HG03558 (cell line): Measurements from ENCODE around the gene SLC6A4.

Experiments
- ATAC-seq: cut with Tn5 transposase; IDR thresholded peaks from one replicate; pipeline ENCODE4 v1.9.1; 2021; ENCODE audit warnings: moderate number of reproducible peaks; ENCODE audit not compliant: unreplicated experiment; ENCODE audit errors: extremely low read depth

Gene SLC6A4

GRCh38 chr17:30235386-30236296 is at the start of gene SLC6A4:
Gene SLC6A4, minus strand, starts transcription at chr17:30235697. Its CDS starts 13,739 bp downstream, at chr17:30221958.
- no peak for ATAC-seq

- no peak for ATAC-seq
Measured at GRCh38 chr17:30279156-30279555, 43.7 kb upstream of the SLC6A4 start.

DNA sequence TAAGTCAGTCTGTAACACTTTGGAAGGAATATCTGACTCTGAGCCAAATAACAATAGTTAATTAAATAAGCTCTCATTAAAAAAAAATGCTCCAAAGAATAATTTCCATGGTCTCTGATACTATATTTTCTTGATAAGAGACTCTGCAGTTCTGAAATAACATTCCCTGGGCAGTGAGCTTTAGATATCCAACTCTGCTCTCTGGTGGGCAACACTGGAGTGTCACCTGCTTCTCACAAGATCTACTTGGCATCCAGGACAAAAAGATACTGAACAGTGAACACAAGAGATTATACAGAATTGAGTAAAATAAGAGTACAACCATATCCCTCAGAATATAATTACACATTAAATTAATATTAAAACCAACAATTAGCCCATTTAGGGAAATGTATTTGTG is 42.5 kb upstream of the SLC6A4 start:
- no peak for ATAC-seq

DNA sequence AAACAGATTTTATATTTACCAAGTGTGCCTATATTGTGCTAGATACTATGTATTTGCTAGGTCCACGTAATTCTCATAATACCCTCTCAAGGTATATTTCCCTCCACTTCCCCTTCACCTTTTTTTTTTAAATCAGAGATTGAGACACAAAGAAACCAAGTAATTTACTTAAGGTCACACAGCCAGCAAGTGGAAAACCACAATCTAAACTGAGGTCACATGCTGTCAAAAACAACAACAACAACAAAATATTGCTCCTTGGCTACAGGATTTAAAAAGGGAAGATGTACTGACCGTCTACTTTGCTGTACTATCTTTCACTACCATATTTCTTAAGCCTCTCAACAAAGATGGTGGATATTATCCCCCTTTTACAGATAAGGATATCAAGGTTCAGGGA is 40.4 kb upstream of the SLC6A4 start:
- no peak for ATAC-seq

- ATAC-seq, result no peak
Measured at GRCh38 chr17:30274887-30275286, 39.4 kb upstream of the SLC6A4 start.

- ATAC-seq, result no peak
Measured at GRCh38 chr17:30273373-30273772, 37.9 kb upstream of the SLC6A4 start.

- no peak for ATAC-seq
Measured at GRCh38 chr17:30271102-30271501, 35.6 kb upstream of the SLC6A4 start.

DNA sequence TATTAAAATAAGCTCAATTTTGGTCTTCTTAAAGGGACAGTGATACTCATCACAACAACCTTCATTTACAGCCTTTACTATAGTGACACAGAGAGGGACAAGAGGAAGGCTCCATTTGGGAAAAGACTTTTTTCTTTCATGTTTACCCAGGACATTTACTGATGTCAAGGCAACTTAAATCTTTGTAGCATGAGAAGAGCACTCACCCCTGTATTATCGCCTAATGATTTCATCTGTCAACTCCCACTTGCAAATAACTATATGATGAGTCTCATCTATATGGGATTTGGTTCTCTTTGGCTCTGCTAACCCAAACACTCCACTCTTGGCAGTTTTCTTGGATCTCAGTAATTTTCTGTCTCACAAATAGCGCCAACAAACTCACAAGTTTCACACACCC is 32.1 kb upstream of the SLC6A4 start:
- no peak for ATAC-seq

- ATAC-seq, result no peak
Measured at GRCh38 chr17:30263552-30264333, 28.2 kb upstream of the SLC6A4 start.

GRCh38 chr17:30256756-30257506 is 21.4 kb upstream of the SLC6A4 start:
- ATAC-seq, result no peak

- no peak for ATAC-seq
Measured at GRCh38 chr17:30254150-30254549, 18.7 kb upstream of the SLC6A4 start.

DNA sequence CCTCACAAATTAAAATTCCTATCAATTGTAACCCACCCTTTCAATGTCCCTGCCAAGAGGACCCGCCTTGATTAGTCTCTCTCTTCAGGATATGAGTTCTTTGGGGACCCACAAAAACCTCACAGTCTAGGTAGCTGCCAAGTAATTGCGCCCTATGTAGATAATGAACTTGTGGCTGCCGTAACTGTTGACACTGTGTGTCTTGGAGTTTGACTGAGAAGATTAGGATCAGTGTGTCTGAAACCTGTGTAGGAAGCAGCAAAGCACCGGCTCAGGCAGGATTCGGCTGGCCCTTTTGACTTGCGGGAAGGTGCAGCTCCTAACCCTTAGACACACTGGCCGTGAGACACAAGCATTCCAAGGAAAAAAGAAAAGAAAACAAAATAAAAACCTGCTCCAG is 17.8 kb upstream of the SLC6A4 start:
- ATAC-seq, result no peak

- ATAC-seq, result no peak
Measured at GRCh38 chr17:30251931-30252330, 16.4 kb upstream of the SLC6A4 start.

DNA sequence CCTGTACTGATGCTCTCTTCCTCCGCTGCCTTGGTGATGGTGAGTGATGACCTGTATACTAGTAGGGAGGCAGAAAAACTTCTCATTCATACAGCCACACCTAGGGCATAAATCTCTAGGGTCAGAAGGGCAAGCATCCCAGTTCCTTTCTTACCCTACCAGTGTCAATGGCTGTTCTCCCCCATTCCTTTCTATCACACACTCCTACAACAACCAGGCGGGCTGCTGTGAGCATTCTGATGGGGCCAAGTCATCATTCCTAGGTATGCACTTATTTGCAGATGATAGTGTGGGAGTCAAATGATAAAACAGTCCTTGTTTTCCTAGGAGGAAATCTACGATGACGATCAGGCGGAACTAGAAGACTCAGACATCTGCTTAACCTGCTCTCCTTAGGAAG is 14.0 kb upstream of the SLC6A4 start:
- no peak for ATAC-seq

DNA sequence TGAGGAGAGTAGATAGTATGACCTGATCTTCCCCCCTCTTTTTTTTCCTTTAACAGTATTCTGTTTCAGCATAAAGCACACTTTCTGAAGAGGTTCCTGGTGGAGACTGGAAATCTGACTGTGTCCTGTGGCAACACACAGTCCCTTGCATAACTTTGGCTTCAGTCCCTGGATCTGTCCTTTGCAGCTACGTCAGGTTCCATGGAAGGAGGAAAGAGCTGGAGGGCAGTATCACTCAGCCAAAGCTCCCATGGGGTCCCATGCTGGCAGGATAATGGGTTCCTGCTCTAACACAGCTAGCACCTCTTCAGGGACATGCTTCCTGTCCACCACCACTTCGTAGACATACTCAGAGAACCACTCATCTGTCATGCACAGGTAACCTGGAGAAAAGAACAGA is 13.3 kb upstream of the SLC6A4 start:
- ATAC-seq, result no peak

- ATAC-seq, result no peak
Measured at GRCh38 chr17:30246460-30246859, 11.0 kb upstream of the SLC6A4 start.

GRCh38 chr17:30244853-30245385 is 9.4 kb upstream of the SLC6A4 start:
- no peak for ATAC-seq

DNA sequence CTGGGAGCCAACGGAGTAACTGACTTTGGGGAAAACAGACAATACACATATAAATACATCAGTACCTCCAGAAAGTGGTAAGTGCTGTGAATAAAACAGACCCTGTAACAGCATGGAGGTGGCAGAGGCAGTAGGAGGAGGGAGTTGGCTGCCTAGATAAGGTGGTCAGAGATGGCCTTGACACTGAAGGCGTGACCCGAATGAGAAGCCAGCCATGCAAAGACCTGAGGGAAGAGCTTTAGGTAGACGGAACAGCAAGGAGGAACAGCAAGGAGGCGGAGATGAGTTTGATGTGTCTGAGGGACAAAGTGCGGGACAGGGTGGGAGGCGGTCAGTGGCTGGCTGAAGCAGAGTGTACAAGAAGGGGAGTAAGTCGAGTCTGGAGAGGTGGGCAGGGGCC is 8.1 kb upstream of the SLC6A4 start:
- ATAC-seq, result no peak

- ATAC-seq, result no peak
Measured at GRCh38 chr17:30243002-30243401, 7.5 kb upstream of the SLC6A4 start.

DNA sequence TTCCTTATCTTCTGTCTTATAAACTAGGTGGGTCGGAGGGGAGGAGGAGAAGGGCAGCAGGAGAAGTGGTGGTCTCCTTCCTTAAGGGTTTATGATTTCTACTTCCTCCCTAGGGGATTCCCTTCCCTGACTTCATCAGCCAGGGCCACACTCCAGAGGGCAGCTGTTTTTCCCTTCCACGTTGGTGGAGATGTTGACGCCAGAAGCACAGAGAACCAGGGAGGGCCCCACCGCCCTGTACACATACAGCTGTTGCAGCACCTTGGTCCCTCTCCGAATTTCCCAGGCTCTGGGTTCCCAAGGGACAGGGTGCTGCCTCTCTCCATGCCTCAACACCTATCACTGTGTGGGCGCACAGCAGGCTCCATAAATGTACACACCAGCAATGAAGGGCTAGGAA is 5.6 kb upstream of the SLC6A4 start:
- no peak for ATAC-seq
